Measurements from ENCODE around the gene PSMB10. TPM values are rescaled to one million over a fixed set of nuclear protein-coding genes. Genes with fewer than 3 reads are reported as not detected.

Gene PSMB10
- total and polyA plus RNA-seq, 2 of the 8 experiments (the other 6 are each of a cell fraction or from before 2014, with no cell fraction given): 32.1 to 61.9 TPM

GRCh38 chr16:67942200-67942509 is 5.5 kb upstream of the PSMB10 start (continued):
- TF ChIP-seq ASH2L (IDR thresholded peaks at IDR 0.05; ENCODE audit: low read length) (no peak), RAD21 (IDR thresholded peaks at IDR 0.05 in 1 of 2, conservative IDR thresholded peaks at IDR 0.05 in 1 of 2; ENCODE audit: low read depth in 2 of 2, low read length in 2 of 2) (peak; percentile 71 to 80), RNF2 (IDR thresholded peaks at IDR 0.05; ENCODE audit: borderline replicate concordance, low read depth, low read length, missing control alignments, poor library complexity, severe bottlenecking) (no peak), ZNF274 (IDR thresholded peaks at IDR 0.05; ENCODE audit: borderline replicate concordance, extremely low read depth, low read length) (no peak), SIN3A (conservative IDR thresholded peaks at IDR 0.05 in 1 of 2, IDR thresholded peaks at IDR 0.05 in 1 of 2; ENCODE audit: low read depth in 1 of 2, low read length in 2 of 2) (peak; percentile 73 to 85; a peak in 2 of 4 replicates), POLR2AphosphoS5 (IDR thresholded peaks at IDR 0.05; ENCODE audit: low read depth, low read length) (peak; percentile 40; the same call in 1 of the 2 replicates), SP2 (IDR thresholded peaks at IDR 0.05; ENCODE audit: low read length) (no peak), CBX8 (IDR thresholded peaks at IDR 0.05; ENCODE audit: borderline replicate concordance, low read depth, low read length) (no peak), TBP (IDR thresholded peaks at IDR 0.05; ENCODE audit: low read depth, low read length) (peak; percentile 22; the same call in 1 of the 2 replicates)

Measured in H1 (cell line).